PFSK-1 (cell line): ENCODE results near the gene ABHD4.

Experiments
- POLR2AphosphoS5 ChIP-seq: IDR thresholded peaks from 2 replicates; pipeline ENCODE4 v1.6.1; 2012; ENCODE audit warnings: low read depth, mild to moderate bottlenecking, control low read depth, low read length, moderate library complexity
- TAF1 ChIP-seq: IDR thresholded peaks from 2 replicates; pipeline ENCODE4 v1.6.1; 2012; ENCODE audit warnings: low read length, control low read depth, borderline replicate concordance; ENCODE audit not compliant: insufficient read depth

- TF ChIP-seq TAF1: no peak
- no peak for TF ChIP-seq POLR2AphosphoS5
Measured at GRCh38 chr14:22587247-22587646, 10.9 kb upstream of the ABHD4 start.
